Caki2 (cell line): Measurements from ENCODE around the gene PTPRN2. TPM values are rescaled to one million over a fixed set of nuclear protein-coding genes. Genes with fewer than 3 reads are reported as not detected.

Source experiments
- DNase-seq: peaks from one replicate; pipeline ENCODE4 v3.0.0-alpha.2; 2015; ENCODE audit warnings: low read depth
- in situ Hi-C: cut with HindIII; loops from 2 replicates; pipeline ENCODE4 v1.10.0; 2016; ENCODE audit warnings: low sequenced_read_pairs, low pct_unique_long_range_greater_than_20kb, mixed read lengths
- total RNA-seq: library from RNA; depleted of rRNA; stranded (reverse); fragments of >200 nt; shearing (Covaris generic); gene quantifications from 2 replicates; pipeline ENCODE4 v1.2.3, GENCODE V29; 2014; ENCODE audit warnings: low replicate concordance

The PTPRN2 gene
- total RNA-seq, 1 experiment from 2014 or later, result 0.88 TPM

DNA sequence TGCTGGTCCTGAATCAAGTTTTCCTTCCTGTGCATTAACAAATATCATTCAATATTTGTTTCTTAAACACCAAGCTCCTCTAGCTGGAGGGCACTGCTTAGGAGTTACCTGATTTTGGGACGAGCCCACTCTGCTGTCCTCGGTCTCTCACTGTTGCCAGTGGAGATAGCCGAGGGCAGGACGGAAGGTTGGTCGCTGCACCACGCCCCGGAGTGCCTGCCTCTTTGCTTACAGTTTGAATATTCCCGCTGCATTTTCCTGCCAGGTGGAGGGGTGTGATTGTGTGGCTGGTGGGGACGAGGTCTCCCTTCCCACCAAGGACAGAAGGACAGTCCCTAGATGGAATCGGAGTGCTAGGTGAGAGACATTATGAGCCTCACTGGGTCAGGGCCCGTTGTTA is 1049.3 kb downstream of the PTPRN2 start:
- DNase-seq, result no peak
- in situ Hi-C loops, result no loop called here

DNA sequence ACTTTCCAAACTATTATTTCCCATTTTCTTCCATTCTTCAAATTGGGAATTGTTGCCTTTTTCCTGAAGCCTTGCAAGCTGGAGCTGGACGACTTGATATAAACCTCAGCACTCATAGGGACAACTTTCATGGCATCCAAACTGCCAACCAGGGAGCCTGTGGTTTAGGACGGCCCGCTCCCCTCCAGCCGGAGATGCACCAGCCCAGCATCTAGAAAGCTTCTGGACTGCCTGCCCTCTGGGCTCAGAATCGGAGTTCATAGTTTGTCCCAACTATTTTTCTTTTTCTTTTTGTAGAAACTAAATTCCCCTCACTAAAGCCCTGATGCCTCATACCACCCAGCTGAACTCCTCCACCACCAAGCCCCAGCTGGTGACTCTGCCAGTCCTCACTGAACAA is 1050.6 kb downstream of the PTPRN2 start:
- no peak for DNase-seq
- in situ Hi-C loops, result no loop called here

- DNase-seq, result no peak
- in situ Hi-C loops, result no loop called here
Measured at GRCh38 chr7:157532068-157532467, 1055.6 kb downstream of the PTPRN2 start.

- in situ Hi-C loops, result no loop called here
Measured at GRCh38 chr7:157529768-157530560, 1057.7 kb downstream of the PTPRN2 start.

GRCh38 chr7:157528785-157529341 is 1058.8 kb downstream of the PTPRN2 start:
- in situ Hi-C loops, result no loop called here

More at GRCh38 chr7:157529768-157530560, 1057.7 kb downstream of the PTPRN2 start:
- no peak for DNase-seq

GRCh38 chr7:157527686-157528085 is 1059.9 kb downstream of the PTPRN2 start:
- in situ Hi-C loops, result no loop called here

More at GRCh38 chr7:157528785-157529341, 1058.8 kb downstream of the PTPRN2 start:
- no peak for DNase-seq

DNA sequence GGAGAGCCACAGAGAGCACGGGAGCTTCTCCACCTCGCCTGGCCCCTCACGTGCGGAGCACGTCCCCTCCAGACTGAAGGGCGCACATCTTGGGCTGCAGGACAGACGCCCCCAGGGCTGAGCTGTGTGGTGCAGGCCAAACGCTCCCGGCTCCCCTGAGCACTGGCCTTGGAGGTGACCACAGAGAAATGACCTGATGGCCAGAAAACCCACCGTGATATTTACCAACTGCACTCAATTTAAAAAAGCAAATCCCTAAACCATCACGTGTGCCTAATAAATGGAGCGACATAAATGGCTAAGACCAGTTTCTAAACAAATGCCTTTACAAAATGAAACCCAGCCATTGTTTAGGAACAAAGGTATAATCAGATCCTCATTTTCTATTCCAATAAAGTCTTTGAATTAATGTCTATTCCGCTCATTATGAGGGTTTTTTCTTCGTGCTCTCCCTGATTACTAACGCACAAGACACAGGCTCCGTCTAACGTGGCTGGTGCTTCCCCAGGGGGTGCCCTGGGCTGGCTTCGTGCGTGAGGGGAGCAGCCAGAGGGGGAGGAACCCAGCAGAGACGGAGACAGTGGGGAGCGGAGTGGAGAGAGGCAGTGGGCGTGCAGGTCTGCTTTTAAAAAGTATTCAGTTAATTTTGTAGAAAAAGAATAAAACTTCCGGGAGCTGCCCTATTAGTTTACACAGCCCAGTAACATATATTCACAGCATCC is 1060.5 kb downstream of the PTPRN2 start:
- DNase-seq, result no peak
- in situ Hi-C loops, result no loop called here

More at GRCh38 chr7:157527686-157528085, 1059.9 kb downstream of the PTPRN2 start:
- DNase-seq, result no peak

GRCh38 chr7:157526005-157526912 is 1061.4 kb downstream of the PTPRN2 start:
- DNase-seq, result no peak
- in situ Hi-C loops, result no loop called here

DNA sequence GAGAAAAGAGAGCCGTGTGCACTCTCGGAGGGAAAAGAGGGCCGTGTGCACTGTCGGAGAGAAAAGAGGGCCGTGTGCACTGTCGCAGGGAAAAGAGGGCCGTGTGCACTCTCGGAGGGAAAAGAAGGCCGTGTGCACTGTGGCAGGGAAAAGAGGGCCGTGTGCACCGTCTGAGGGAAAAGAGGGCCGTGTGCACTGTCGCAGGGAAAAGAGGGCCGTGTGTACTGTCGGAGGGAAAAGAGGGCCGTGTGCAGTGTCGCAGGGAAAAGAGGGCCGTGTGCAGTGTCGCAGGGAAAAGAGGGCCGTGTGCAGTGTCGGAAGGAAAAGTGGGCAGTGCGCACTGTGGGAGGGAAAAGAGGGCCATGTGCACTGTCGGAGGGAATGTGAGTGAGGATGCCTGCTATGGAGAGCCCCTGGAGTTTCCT is 1062.1 kb downstream of the PTPRN2 start:
- no peak for DNase-seq
- in situ Hi-C loops, result no loop called here

DNA sequence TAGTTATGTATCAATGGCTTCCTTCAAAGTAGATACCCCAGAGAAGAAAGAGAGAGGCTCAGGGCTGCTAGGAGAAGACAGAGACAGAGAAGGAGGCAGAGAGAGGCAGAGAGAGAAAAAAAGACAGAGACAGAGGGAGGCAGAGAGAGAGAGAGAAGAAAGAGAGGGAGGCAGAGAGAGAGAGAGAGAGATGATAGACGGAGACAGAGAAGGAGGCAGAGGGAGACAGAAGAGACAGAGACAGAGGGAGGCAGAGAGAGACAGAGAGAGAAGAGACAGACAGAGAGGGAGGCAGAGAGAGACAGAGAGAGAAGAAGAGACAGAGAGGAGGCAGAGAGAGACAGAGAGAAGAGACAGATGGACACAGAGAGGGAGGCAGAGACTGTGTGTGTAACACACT is 1062.9 kb downstream of the PTPRN2 start:
- no peak for DNase-seq
- in situ Hi-C loops, result no loop called here

DNA sequence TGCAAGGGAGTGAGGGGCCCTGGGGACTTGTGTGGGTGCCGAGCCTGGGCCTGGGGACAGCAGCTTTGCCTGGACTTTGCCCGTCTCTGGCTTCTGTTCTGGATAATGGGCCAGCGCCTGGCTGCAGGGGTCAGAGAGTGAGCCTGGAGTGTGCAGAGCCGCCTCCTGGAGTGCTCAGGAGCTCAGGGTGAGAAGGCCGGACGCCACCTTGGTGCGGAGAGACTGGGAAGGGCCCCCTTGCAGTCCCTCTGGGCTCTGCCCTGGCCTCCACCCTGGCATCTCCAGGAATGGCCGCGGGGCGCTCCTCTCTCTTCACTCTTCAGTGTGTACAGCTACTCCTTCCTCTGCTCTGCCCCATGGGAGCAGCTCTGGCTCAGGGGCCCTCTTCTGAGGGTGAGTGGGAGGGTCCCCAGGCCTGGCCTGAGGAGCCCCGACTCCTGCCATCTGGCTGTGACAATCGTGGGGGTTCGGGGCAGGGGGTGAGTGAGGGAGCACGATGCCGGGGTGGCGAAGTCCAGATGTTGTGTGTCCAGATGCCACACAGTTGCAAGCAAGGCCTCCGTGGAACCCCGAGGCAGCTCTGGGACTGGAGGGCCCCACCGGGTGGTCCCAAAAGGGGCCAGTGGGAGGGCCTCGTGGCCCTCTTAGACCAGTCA is 1063.7 kb downstream of the PTPRN2 start:
- DNase-seq, result no peak
- in situ Hi-C loops, result no loop called here

DNA sequence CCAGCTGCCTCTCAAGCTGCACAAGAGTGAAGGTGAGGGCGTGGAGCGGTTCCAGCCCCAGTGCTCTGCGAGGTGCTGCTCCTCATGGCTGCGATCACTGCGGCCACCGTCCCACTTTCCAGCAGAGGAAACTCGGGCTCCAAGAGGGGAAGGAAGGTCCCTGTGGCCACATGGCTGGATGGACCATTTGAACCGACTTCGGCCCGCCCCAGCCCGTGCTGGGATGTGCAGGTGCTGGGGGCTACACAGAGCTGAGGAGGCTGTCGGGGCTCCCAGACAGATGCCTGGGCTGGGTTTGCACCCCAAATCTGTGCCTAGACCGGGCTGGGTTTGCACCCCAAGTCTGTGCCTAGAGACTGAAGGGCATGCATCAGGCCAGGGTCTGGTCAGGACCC is 1064.3 kb downstream of the PTPRN2 start:
- in situ Hi-C loops, result no loop called here
- DNase-seq, result no peak

DNA sequence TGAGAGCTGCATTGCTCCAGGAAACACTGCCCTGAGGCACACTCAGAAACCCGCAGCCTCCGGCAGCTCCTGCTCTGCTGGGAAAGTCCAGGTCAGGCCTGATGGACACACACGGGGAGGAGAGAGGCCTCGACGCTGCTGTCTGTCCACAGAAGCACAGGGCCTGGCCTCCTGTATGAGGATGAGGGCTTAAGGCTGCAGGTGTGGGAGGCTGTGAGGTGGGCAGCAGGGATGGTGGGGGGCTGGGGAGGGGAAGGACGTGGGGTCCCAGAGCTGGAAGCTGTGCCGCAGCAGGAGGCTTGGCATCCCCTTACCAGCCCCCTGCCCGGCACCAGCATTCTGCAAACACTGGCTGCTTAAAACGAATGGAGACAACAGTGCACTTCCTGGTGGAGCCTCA is 1064.7 kb downstream of the PTPRN2 start:
- in situ Hi-C loops, result no loop called here
- DNase-seq, result no peak

DNA sequence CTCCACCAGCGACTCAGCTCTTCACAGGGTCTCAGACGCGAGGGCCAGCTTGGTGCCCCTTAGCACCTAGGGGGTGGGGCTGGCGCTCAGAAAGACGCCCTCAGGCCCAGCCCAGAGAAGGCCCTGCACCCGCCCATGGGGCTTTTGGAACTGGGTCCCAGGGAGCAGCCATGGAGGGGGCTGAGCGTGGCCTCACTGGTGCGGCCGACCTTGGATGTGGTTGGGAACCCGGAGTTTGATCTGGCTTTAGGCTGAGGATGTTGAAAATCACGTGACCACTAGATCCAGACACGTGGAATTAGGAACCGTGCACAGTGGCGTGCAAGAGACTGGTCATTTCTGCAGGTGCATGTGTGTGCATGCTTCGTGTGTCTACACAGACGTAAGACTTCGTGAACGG is 1065.4 kb downstream of the PTPRN2 start:
- no peak for DNase-seq
- in situ Hi-C loops, result no loop called here

DNA sequence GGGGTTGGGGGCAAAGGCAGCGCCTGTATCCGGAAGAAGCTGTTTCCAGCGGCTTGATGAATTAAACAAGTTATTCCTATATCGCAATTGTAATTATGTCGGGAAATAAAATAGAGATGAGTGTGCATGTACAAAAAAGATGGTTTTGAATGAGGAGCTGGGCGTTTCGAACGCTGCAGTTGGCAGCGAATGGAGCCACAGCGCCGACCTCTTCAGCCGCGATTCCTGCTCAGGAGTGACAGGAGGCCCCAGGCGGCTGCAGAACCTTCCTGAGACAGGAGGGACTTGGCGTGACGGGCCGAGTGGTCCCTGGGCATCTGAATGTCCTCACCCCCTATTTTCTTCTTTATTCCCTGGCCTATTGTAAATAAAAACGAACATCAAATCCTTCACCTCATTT is 1065.9 kb downstream of the PTPRN2 start:
- in situ Hi-C loops, result no loop called here

DNA sequence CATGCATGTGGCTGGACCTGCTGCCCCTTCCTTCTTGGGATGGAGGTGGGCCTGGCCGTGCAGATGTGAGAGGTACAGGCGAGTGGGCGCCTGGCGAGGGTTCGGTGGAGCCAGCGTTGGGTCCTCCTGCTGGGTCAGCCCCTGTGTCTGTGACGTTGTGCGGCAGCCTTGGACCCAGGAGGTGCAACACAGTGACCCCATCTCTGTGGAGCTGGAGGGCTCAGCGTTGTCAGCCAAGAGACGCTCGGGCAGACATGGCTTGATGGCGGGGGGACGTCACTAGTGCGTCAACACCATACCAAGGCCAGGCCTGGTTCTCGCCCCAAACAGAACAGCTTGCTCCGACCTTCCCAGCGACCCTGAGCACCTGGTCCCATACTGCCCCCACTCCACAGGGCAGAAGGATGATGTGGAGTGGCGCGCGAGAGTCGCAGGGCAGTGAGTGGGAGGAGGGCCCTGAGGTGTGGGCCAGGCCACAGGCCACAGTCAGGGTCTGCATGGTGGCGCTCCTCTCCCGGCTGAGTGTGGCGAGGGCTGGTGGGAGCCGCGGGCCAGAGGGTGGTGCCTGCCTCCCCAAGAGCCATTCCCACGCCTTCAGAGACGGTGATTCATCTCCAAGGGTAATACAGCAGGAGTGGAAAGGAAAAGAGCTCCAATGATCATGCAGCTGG is 1066.4 kb downstream of the PTPRN2 start:
- DNase-seq, result no peak

More for the DNA sequence above, 1065.9 kb downstream of the PTPRN2 start:
- DNase-seq, result no peak

GRCh38 chr7:157520249-157520648 is 1067.4 kb downstream of the PTPRN2 start:
- in situ Hi-C loops, result no loop called here
- no peak for DNase-seq

More for the DNA sequence above, 1066.4 kb downstream of the PTPRN2 start:
- in situ Hi-C loops, result no loop called here
